HG02970 (cell line): ENCODE measurements around the gene TMEM35B.
"Not testable (repeated sequence)": the region's sequence is repeated elsewhere in the genome, so short reads cannot be mapped to it uniquely, and the experiment has no call there.

Source experiments
- ATAC-seq: cut with Tn5 transposase; IDR thresholded peaks from one replicate; pipeline ENCODE4 v1.9.1; 2021; ENCODE audit warnings: mild to moderate bottlenecking, moderate library complexity, moderate number of reproducible peaks; ENCODE audit not compliant: unreplicated experiment, low FRiP score

Gene TMEM35B

GRCh38 chr1:34976384-34977209, 8.6 kb downstream of the TMEM35B start:
- no peak for ATAC-seq

- no peak for ATAC-seq
These were observed 9.4 kb downstream of the TMEM35B start for GRCh38 chr1:34975771-34976170.

DNA sequence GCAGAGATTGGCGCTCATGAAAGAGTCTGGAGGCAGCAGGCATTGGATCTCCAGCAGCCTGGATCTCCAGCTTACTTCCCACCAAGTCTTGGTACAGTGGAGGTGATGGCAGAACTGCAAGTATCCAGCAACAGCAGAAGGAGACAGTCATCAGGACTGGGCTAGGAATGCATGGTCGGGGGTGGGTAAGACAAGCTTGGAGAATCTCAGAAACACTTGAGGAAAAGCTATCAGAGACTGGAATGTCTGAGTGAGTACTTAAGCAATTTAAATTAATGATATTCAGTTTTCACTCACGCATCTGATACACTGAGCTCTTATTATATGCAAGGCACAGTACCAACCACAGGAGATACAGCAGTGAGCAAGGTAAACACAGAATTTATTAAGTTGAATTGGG, 9.8 kb downstream of the TMEM35B start:
- ATAC-seq, result no peak

DNA sequence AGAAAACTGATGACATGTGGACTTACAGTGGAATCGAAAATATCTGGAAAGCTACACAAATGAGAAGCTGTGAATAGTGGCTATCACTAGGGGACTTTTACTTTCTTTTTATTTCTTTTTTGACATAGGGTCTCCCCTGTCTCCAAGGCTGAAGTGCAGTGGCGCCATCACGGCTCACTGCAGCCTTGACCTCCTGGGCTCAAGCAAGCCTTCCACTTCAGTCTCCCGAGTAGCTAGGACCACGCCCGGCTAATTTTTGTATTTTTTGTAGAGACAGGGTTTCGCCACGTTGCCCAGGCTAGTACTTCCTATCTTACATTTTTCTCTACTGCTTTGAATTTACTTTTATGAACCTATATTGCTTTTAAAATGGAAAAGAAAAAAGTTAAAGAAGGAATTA, 10.5 kb downstream of the TMEM35B start:
- ATAC-seq, result no peak

- no peak for ATAC-seq
These were observed 11.8 kb downstream of the TMEM35B start for GRCh38 chr1:34973326-34973725.

DNA sequence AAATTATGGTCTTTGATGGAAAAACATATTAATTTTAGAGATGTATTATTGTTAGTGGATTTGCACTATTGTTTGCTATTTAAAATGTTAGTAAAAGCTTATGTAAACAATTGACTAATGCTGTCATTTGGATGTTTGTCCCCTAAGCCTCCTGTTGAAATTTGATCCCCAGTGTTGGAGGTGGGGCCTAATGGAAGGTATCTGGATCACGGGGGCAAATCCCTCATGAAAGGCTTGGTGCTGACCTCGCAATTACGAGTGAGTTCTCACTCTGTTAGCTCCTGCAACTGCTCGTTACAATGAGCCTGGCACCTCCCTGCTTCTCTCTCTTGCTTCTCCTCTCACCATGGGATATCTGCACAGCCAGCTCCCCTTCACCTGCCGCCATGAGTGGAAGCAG, 14.3 kb downstream of the TMEM35B start:
- no peak for ATAC-seq

- ATAC-seq, result no peak
These were observed 14.9 kb downstream of the TMEM35B start for GRCh38 chr1:34970220-34970735.

DNA sequence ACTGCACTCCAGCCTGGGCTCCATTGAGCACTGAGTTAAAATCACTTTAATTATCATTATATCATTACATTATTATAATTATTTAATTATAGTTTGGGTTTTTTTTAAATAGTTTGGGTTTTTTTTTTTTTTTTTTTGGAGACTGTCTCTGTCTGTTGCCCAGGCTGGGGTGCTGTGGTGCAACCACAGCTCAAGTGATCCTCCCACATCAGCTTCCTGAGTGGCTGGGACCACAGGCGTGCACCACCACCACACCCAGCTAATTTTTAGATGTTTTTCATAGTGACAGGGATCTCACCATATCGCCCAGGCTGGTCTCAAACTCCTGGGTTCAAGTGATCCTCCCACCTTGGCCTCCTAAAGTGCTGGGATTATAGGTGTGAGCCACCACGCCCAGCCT, 16.9 kb downstream of the TMEM35B start:
- ATAC-seq, result not testable (repeated sequence)

DNA sequence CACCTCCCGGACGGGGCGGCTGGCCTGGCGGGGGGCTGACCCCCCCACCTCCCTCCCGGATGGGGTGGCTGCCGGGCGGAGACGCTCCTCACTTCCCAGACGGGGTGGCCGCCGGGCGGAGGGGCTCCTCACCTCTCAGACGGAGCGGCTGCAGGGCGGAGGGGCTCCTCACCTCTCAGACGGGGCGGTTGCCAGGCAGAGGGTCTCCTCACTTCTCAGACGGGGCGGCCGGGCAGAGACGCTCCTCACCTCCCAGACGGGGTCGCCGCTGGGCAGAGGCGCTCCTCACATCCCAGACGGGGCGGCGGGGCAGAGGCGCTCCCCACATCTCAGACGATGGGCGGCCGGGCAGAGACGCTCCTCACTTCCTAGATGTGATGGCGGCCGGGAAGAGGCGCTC, 17.5 kb downstream of the TMEM35B start:
- ATAC-seq, result not testable (repeated sequence)

GRCh38 chr1:34965597-34965996, 19.6 kb downstream of the TMEM35B start:
- no peak for ATAC-seq

DNA sequence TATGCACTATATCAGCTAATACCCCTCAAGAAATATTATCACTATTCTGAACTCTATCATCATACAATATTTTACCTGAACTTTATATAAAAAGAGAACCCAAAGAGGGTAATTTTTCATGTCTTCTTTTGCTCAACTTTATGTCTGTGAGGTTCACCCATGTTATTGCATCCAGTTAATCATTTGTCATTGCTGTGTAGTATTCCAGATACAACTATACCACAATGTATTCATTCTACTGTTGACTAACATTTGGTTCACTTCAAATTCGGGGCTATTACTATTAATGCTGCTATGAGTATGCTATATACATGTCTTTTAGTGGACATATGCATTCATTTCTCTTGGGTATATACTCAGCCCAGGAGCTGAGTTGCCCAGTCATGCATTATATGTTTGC, 34.7 kb downstream of the TMEM35B start:
- ATAC-seq, result no peak

GRCh38 chr1:34948739-34949138, 36.4 kb downstream of the TMEM35B start:
- not testable (repeated sequence) for ATAC-seq

- not testable (repeated sequence) for ATAC-seq
These were observed 37.4 kb downstream of the TMEM35B start for GRCh38 chr1:34947641-34948314.

GRCh38 chr1:34946211-34946610, 38.9 kb downstream of the TMEM35B start:
- ATAC-seq, result no peak

DNA sequence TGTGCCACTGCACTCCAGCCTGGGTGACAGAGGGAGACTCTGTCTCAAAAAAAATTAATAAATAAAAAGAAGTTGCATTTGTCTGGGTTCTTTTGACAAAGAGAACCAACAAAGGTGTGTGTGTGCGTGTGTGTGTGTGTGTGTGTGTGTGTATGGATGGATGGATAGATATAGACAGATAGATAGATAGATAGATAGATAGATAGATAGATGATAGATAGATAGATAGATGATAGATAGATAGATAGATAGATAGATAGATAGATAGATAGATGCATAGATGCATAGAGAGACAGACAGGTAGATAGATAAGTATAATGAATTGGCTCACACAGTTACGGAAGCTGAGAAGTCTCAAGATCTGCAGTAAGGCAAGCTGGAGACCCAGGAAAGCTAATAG, 43.3 kb downstream of the TMEM35B start:
- not testable (repeated sequence) for ATAC-seq
